ENCODE measurements around the gene ATP2B3. TPM values are rescaled to one million over a fixed set of nuclear protein-coding genes. Genes with fewer than 3 reads are reported as not detected.

Gene ATP2B3
- total and polyA plus RNA-seq, 11 donors = 0.12 TPM; not detected in 10

GRCh38 chrX:153572601-153573000 lies 55.2 kb downstream of the ATP2B3 start:
- H3K36me3 ChIP-seq = no peaks in the 10 kb centered on the region
- no peaks in the 10 kb centered on the region for H3K9me3 ChIP-seq
- H3K4me1 ChIP-seq = no peaks in the 10 kb centered on the region
- 83 to 92% (median 87%) methylated on average over 9 to 10 of the region's 10 CpGs for WGBS, 4 donors
- no peak overlapping the region for H3K27ac ChIP-seq
- intact Hi-C loops (cut with DNase I) = no loop called here
- DNase-seq (no peak), ATAC-seq (no peak)
- H3K27me3 ChIP-seq = peaks cover 0 to 21% (median 0%) of the 10 kb centered on the region in 9 donors
- no peak for TF ChIP-seq CTCF (IDR thresholded peaks at IDR 0.05)
- no peak for TF ChIP-seq POLR2A (IDR thresholded peaks at IDR 0.05)
- H3K4me3 ChIP-seq = no peak overlapping the region

- peaks cover 0 to 29% (median 0%) of the 10 kb centered on the region in 9 donors for H3K27me3 ChIP-seq
- ATAC-seq = no peak
- no peak overlapping the region for H3K4me3 ChIP-seq
- no peaks in the 10 kb centered on the region for H3K36me3 ChIP-seq
- H3K27ac ChIP-seq = no peak overlapping the region
- intact Hi-C loops (cut with DNase I) = no loop called here
- TF ChIP-seq CTCF (IDR thresholded peaks at IDR 0.05) = no peak
- no peak for DNase-seq
- no peaks in the 10 kb centered on the region for H3K9me3 ChIP-seq
- H3K4me1 ChIP-seq = no peaks in the 10 kb centered on the region
- 60 to 93% (median 80%) methylated on average over 4 of the region's 4 CpGs for WGBS, 4 donors
Observed at GRCh38 chrX:153573984-153574383, 56.5 kb downstream of the ATP2B3 start.

- Histone ChIP-seq H3K36me3 (no peaks in the 10 kb centered on the region), H3K9me3 (no peaks in the 10 kb centered on the region), H3K4me3 (no peak overlapping the region), H3K27me3 (peaks cover 0 to 29% (median 0%) of the 10 kb centered on the region in 9 donors), H3K4me1 (no peaks in the 10 kb centered on the region), H3K27ac (no peak overlapping the region)
- ATAC-seq = no peak
- no peak for DNase-seq
- TF ChIP-seq POLR2A (IDR thresholded peaks at IDR 0.05) (no peak), CTCF (IDR thresholded peaks at IDR 0.05) (no peak)
- intact Hi-C loops (cut with DNase I) = no loop called here
- WGBS, 4 donors = 65 to 79% (median 74%) methylated on average over 10 of the region's 10 CpGs
Observed at GRCh38 chrX:153576239-153576870, 58.9 kb downstream of the ATP2B3 start.

- no peak overlapping the region for H3K27ac ChIP-seq
- no peaks in the 10 kb centered on the region for H3K36me3 ChIP-seq
- DNase-seq (no peak), ATAC-seq (no peak)
- no peaks in the 10 kb centered on the region for H3K4me1 ChIP-seq
- H3K4me3 ChIP-seq = no peak overlapping the region
- intact Hi-C loops (cut with DNase I) = no loop called here
- TF ChIP-seq POLR2A (IDR thresholded peaks at IDR 0.05) = no peak
- TF ChIP-seq CTCF (IDR thresholded peaks at IDR 0.05) = no peak
- H3K9me3 ChIP-seq = no peaks in the 10 kb centered on the region
- 83 to 94% (median 88%) methylated on average over 6 of the region's 6 CpGs for WGBS, 4 donors
- peaks cover 0 to 33% (median 0%) of the 10 kb centered on the region in 9 donors for H3K27me3 ChIP-seq
Observed at GRCh38 chrX:153576961-153577360, 59.5 kb downstream of the ATP2B3 start.

All from heart left ventricle (tissue), 16 donors.